ENCODE results near the gene FRMD3.

Gene FRMD3

GRCh38 chr9:83312537-83312936 is 225.7 kb downstream of the FRMD3 start:
- TF ChIP-seq CTCF (IDR thresholded peaks at IDR 0.05; ENCODE audit: low read length, missing control alignments), result no peak
- DNase-seq (ENCODE audit: low read depth), result no peak
- H3K4me3 ChIP-seq (replicated peaks; ENCODE audit: low read depth, low read length), result no peak overlapping the region

- DNase-seq (ENCODE audit: low read depth), result peak; percentile 66
- no peak for TF ChIP-seq CTCF (IDR thresholded peaks at IDR 0.05; ENCODE audit: low read length, missing control alignments)
- no peak overlapping the region for H3K4me3 ChIP-seq (replicated peaks; ENCODE audit: low read depth, low read length)
These were observed 231.0 kb downstream of the FRMD3 start for GRCh38 chr9:83307066-83307724.

- no peak overlapping the region for H3K4me3 ChIP-seq (replicated peaks; ENCODE audit: low read depth, low read length)
- TF ChIP-seq CTCF (IDR thresholded peaks at IDR 0.05; ENCODE audit: low read length, missing control alignments), result no peak
- peak; percentile 97 for DNase-seq (ENCODE audit: low read depth)
These were observed 233.5 kb downstream of the FRMD3 start for GRCh38 chr9:83304686-83305085.

- H3K4me3 ChIP-seq (replicated peaks; ENCODE audit: low read depth, low read length), result no peak overlapping the region
- DNase-seq (ENCODE audit: low read depth), result peak; percentile 31
- TF ChIP-seq CTCF (IDR thresholded peaks at IDR 0.05; ENCODE audit: low read length, missing control alignments), result no peak
These were observed 238.6 kb downstream of the FRMD3 start for GRCh38 chr9:83299571-83299970.

- TF ChIP-seq CTCF (IDR thresholded peaks at IDR 0.05; ENCODE audit: low read length, missing control alignments), result no peak
- H3K4me3 ChIP-seq (replicated peaks; ENCODE audit: low read depth, low read length), result no peak overlapping the region
- DNase-seq (ENCODE audit: low read depth), result no peak
These were observed 239.1 kb downstream of the FRMD3 start for GRCh38 chr9:83299094-83299493.

- DNase-seq (ENCODE audit: low read depth), result no peak
- H3K4me3 ChIP-seq (replicated peaks; ENCODE audit: low read depth, low read length), result no peak overlapping the region
- TF ChIP-seq CTCF (IDR thresholded peaks at IDR 0.05; ENCODE audit: low read length, missing control alignments), result no peak
These were observed 242.1 kb downstream of the FRMD3 start for GRCh38 chr9:83296123-83296522.

- H3K4me3 ChIP-seq (replicated peaks; ENCODE audit: low read depth, low read length), result no peak overlapping the region
- DNase-seq (ENCODE audit: low read depth), result no peak
- TF ChIP-seq CTCF (IDR thresholded peaks at IDR 0.05; ENCODE audit: low read length, missing control alignments), result no peak
These were observed 243.4 kb downstream of the FRMD3 start for GRCh38 chr9:83294816-83295215.
